RWPE1 (cell line): ENCODE results near the gene ZYX.
"Not testable (repeated sequence)": the region's sequence is repeated elsewhere in the genome, so short reads cannot be mapped to it uniquely, and the experiment has no call there.

Experiments
- CTCF ChIA-PET: fragments of 350-600 bp; sonication (Branson Sonifier 250); formaldehyde crosslinking; extraction: SDS; loops from one replicate; lab custom pipeline; 2021; lab: Yijun Ruan, JAX
- POLR2A ChIA-PET: fragments of 400-600 bp; formaldehyde crosslinking; extraction: SDS; loops from one replicate; lab custom pipeline; 2020; ENCODE audit warnings: antibody characterized with exemption; ENCODE audit not compliant: low non-redundant PET; lab: Yijun Ruan, JAX
- DNase-seq: peaks from one replicate; pipeline ENCODE4 v3.0.0; 2012; ENCODE audit warnings: low spot score
- H3K27ac ChIP-seq: fragments of 450-650 bp; 2 replicates; pipeline ENCODE4 v1.5.1; 2017
- TF ChIP-seq, protein P1 (sequence below): fragments of 450-650 bp; conservative IDR thresholded peaks from 2 replicates; pipeline ENCODE4 v1.5.1; 2017; ENCODE audit warnings: low read depth, mild to moderate bottlenecking

ZYX gene

DNA sequence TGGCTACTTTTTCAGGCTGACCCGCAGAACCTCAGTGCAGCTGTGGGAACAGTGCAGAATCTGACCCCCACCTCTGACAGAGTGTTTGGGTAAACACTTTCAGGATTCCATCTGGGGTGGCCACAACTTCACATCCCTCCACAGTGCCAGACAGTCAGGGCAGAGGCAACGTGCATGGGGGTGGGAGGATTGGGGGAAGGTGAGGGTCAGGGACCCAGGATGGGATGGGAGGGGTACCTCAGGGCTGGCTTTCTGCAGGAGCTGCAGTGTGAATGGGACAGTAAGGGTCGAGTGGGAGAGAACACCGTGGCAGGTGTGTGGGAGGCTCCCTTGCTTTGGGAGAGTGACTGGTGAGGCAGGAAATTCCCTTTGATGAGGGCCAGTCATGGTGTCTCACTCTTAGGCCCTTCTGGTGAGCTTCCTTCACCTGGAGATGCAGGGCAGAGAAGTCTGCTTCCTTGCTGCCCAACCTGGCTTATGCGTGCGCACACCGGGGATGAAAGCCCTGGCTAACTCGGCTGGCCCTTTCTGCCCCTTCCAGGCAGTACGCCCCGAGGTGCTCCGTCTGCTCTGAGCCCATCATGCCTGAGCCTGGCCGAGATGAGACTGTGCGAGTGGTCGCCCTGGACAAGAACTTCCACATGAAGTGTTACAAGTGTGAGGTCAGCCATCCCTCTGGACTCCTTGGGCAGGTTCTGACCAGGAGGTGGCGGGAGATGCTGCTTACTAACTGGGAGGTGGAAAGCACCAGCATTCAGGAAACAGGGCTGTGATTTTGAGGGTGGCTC, 8.4 kb downstream of the ZYX start:
- CTCF ChIA-PET, result no interaction called here

GRCh38 chr7:143390104-143390772, 9.1 kb downstream of the ZYX start:
- peak overlapping the region; percentile 78 for H3K27ac ChIP-seq
- DNase-seq, result no peak
- ChIA-PET POLR2A (no interaction called here), CTCF (interaction anchor here (0.9 kb wide), 1 partner anchor 11 kb away, joined by 4 read pairs; no protein-coding TSS in a partner anchor)
- TF ChIP-seq, protein P1, sequence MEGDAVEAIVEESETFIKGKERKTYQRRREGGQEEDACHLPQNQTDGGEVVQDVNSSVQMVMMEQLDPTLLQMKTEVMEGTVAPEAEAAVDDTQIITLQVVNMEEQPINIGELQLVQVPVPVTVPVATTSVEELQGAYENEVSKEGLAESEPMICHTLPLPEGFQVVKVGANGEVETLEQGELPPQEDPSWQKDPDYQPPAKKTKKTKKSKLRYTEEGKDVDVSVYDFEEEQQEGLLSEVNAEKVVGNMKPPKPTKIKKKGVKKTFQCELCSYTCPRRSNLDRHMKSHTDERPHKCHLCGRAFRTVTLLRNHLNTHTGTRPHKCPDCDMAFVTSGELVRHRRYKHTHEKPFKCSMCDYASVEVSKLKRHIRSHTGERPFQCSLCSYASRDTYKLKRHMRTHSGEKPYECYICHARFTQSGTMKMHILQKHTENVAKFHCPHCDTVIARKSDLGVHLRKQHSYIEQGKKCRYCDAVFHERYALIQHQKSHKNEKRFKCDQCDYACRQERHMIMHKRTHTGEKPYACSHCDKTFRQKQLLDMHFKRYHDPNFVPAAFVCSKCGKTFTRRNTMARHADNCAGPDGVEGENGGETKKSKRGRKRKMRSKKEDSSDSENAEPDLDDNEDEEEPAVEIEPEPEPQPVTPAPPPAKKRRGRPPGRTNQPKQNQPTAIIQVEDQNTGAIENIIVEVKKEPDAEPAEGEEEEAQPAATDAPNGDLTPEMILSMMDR, result no peak

More for the DNA sequence above, 8.4 kb downstream of the ZYX start:
- DNase-seq, result no peak
- POLR2A ChIA-PET, result no interaction called here
- peak overlapping the region; percentile 78 for H3K27ac ChIP-seq
- TF ChIP-seq, protein P1, result no peak

GRCh38 chr7:143390773-143391317, 9.7 kb downstream of the ZYX start:
- DNase-seq, result no peak
- ChIA-PET CTCF (interaction anchor here (0.9 kb wide), 1 partner anchor 11 kb away, joined by 4 read pairs; no protein-coding TSS in a partner anchor), POLR2A (no interaction called here)
- H3K27ac ChIP-seq, result peak overlapping the region; percentile 78
- TF ChIP-seq, protein P1, result no peak

DNA sequence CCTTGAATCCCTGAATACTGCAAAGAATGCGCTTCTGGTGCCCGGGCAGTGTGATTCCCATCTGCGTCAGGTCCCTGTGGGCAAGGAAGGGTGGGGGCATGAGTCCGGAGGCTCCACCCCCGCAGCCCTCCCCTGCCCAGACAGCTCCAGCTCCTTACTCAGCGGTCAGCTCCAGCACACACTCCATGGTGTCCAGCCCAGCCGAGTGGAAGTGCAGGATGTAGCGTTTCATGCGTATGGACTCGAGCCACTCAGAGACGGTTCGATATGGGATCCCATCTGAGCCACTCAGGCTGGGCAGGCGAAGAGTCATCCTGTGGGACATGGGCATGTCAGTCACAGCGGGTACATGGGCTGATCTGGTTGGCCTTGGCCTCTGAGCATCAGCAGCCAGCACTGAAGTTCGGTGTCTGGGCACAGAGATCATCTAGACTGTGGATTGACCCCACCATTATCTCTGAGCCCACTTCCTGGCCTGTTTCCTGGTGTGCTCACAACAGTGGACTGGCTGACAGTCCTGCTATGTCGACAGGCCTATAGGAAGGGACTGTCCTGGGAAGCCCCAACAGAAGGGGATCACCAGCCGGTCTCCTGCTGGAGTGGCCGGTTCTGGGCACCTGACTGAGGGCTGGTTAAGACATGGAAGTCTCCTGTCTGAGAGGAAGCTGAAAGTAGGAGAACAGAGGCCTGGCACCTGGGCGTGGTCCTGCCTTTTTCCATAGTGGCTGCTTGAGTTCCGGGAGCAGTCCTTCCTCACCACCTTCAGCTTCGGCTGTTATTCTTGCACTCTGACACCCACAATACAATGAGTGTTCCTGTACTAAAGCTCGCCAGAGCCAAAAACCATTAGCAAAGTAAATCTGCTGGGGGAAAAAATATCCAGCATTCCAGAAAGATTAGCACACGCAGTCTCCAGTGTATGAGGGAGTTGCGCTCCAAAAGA, 10.6 kb downstream of the ZYX start:
- TF ChIP-seq, protein P1, result no peak
- H3K27ac ChIP-seq, result peak overlapping the region; percentile 78
- ChIA-PET CTCF (interaction anchor here (0.5 kb wide), 1 partner anchor 10 kb away, joined by 4 read pairs; no protein-coding TSS in a partner anchor), POLR2A (no interaction called here)
- DNase-seq, result no peak

DNA sequence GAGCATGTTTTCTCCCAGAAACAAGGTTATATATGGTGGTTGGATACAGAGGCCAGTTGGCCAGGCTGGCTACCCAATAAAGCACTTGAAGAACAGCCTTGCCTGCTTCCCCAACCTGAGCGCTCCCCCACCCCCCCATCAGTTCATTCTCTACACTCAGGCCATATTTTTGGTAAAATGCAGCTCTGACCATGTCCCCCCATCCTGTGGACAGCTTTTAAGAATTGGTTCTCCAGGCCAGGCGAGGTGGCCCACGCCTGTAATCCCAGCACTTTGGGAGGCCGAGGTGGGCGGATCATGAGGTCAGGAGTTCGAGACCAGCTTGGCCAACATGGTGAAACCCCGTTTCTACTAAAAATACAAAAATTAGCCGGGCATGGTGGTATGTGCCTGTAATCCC, 11.3 kb downstream of the ZYX start:
- DNase-seq, POLR2A ChIA-PET: not testable (repeated sequence)
- CTCF ChIA-PET, result interaction anchor here (0.5 kb wide), 1 partner anchor 11 kb away, joined by 4 read pairs; no protein-coding TSS in a partner anchor
- peak overlapping the region; percentile 78 for H3K27ac ChIP-seq

GRCh38 chr7:143392875-143393266, 11.7 kb downstream of the ZYX start:
- TF ChIP-seq, protein P1, result no peak
- no peak for DNase-seq
- POLR2A ChIA-PET, result no interaction called here
- H3K27ac ChIP-seq, result peak overlapping the region; percentile 78
- CTCF ChIA-PET, result no interaction called here
